Measurements from ENCODE around the gene CLASP1.
"Not testable (repeated sequence)": the region's sequence is repeated elsewhere in the genome, so short reads cannot be mapped to it uniquely, and the experiment has no call there.

Gene CLASP1

DNA sequence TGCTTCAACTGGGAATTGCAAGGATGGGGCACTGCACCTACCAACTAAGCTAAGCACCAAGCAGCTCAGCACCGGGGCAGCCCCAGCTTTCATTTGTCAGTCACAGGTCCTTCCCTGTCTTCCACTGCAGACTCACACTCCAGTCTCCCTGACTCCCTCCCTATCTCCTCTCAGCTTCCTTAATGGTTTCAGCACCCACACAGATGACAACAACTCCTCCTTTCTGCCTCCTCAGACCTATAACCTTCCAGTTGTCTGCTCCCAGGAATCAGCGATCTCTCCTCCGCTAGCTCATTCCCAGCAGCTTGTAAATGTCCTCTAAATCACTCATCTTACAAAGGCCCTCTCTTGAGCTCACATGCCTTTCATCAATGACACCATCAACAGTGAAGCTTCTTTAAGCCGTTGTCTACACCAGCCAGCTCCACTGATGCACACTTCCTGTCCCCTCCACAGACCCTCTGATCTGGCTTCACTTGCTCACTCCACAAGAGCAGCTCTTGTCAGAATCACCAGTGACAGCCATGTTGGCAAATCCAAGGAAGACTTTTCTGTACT, 32.1 kb downstream of the CLASP1 start:
- no peak for DNase-seq (ENCODE audit: low read depth in 1 of 2, low spot score in 1 of 2)

DNA sequence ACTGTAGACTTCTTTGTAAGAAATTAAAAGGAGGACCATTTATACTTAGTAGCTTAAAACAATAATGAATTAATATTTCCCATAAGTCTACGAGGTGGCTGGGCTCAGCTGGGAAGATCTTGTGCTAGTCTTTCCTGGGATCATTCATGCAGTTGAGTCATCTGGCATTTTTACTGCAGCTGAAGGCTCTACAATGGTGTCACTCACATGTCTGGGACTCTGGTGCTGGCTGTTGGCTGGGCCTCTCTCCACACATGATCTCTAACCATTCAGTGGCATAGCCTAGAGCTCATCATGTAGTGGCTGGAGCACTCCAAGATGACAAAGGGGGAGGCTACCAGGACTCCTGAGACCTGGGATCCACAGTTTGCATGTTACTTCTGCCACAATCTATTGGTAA, 35.5 kb downstream of the CLASP1 start:
- no peak for DNase-seq (ENCODE audit: low read depth in 1 of 2, low spot score in 1 of 2)

DNA sequence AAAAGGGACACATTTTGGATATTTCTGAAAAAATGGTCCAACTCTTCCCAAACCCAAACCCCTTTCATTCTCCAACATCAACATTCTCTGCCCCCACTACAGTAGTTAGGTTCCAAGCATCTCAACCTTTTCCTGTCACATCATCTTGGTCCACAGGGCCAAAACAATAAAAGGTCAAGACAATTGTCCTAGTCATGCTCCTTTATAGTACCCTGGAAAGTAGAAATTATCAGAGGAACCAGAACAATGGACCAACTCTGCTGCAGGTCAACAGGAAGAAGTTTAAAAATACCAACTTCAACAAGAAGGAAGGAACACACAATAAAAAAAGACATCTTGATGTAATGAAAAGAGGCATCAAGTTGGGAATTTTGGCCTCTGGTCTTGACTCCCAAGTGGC, 36.1 kb downstream of the CLASP1 start:
- no peak for DNase-seq (ENCODE audit: low read depth in 1 of 2, low spot score in 1 of 2)

DNA sequence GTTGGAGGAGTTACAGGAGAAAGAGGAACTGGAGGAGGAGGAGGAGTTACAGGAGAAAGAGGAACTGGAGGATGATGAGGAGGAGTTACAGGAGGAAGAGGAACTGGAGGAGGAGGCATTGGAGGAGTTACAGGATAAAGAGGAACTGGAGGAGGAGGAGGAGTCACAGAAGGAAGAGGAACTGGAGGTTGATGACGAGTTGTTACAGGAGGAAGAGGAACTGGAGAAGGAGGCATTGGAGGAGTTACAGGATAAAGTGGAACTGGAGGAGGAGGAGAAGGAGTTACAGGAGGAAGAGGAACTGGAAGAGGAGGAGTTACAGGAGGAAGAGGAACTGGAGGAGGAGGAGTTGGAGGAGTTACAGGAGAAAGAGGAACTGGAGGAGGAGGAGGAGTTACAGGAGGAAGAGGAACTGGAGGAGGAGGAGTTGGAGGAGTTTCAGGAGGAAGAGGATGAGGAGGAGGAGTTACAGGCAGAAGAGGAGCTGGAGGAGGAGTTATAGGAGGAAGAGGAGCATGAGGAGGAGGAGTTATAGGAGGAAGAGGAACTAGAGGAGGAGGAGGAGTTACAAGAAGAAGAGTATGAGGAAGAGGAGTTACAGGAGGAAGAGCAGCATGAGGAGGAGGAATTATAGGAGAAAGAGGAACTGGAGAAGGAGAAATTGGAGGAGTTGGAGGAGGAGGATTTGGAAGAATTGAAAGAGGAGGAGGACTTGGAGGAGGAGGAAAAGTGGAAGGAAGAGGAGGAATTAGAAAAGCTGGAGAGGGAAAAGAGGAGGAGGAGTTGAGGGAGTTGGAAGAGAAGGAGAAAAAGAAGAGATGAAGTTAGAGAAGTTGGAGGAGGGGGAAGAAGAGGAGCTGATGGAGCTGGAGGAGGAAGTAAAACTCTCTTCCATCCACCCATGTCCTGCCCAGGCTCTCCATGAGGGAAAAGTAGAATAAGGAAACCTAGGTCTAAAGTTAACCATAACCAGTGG, 37.2 kb downstream of the CLASP1 start:
- DNase-seq (ENCODE audit: low read depth in 1 of 2, low spot score in 1 of 2): no peak

DNA sequence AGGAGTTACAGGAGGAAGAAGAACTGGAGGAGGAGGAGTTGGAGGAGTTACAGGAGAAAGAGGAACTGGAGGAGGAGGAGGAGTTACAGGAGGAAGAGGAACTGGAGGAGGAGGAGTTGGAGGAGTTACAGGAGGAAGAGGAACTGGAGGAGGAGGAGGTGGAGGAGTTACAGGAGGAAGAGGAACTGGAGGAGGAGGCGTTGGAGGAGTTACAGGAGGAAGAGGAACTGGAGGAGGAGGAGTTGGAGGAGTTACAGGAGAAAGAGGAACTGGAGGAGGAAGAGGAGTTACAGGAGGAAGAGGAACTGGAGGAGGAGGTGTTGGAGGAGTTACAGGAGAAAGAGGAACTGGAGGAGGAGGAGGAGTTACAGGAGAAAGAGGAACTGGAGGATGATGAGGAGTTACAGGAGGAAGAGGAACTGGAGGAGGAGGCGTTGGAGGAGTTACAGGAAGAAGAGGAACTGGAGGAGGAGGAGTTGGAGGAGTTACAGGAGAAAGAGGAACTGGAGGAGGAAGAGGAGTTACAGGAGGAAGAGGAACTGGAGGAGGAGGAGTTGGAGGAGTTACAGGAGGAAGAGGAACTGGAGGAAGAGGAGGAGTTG, 38.1 kb downstream of the CLASP1 start:
- not testable (repeated sequence) for DNase-seq (ENCODE audit: low read depth in 1 of 2, low spot score in 1 of 2)

DNA sequence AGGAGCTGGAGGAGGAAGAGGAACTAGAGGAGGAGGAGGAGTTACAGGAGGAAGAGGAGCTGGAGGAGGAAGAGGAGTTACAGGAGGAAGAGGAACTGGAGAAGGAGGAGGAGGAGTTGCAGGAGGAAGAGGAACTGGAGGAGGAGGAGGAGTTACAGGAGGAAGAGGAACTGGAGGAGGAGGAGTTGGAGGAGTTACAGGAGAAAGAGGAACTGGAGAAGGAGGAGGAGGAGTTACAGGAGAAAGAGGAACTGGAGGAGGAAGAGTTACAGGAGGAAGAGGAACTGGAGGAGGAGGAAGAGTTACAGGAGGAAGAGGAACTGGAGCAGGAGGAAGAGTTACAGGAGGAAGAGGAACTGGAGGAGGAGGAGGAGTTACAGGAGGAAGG, 38.8 kb downstream of the CLASP1 start:
- DNase-seq (ENCODE audit: low read depth in 1 of 2, low spot score in 1 of 2): not testable (repeated sequence)

DNA sequence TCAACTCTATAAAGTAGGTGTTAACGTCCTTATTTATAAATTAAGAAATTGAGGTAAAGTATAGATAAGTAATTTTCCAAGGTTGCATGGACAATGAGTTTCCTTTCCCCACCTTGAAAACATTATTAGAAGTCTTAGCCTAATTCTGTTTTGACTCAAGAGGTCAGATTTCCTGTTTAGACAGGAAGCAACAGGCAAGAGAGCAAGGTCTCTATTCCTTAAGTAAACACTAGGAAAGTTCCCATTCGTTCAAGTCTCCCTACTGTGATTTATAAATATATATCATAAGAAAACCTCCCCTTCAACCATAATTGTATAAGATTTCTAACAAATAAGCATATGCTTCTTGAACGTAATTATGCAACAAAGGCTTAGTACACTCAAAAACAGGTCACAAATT, 40.3 kb downstream of the CLASP1 start:
- no peak for DNase-seq (ENCODE audit: low read depth in 1 of 2, low spot score in 1 of 2)

DNA sequence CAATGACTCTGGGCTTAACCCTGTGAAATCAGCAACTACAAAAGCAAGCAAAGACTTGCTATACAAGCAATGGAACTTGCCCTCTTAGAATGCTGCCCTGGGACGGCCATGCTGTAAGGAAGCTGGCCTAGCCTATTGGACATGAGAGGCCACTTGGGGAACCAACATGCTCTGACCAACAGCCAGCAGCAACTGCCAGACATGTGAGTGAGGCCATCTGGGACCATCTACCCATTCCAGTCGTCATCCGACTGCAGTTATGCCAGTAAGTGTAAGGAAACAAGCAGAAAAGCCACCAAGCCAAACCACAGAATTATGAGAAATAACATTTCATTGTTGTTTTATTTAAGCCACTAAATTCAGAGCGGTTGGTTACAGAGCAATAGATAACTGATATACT, 40.9 kb downstream of the CLASP1 start:
- no peak for DNase-seq (ENCODE audit: low read depth in 1 of 2, low spot score in 1 of 2)

DNA sequence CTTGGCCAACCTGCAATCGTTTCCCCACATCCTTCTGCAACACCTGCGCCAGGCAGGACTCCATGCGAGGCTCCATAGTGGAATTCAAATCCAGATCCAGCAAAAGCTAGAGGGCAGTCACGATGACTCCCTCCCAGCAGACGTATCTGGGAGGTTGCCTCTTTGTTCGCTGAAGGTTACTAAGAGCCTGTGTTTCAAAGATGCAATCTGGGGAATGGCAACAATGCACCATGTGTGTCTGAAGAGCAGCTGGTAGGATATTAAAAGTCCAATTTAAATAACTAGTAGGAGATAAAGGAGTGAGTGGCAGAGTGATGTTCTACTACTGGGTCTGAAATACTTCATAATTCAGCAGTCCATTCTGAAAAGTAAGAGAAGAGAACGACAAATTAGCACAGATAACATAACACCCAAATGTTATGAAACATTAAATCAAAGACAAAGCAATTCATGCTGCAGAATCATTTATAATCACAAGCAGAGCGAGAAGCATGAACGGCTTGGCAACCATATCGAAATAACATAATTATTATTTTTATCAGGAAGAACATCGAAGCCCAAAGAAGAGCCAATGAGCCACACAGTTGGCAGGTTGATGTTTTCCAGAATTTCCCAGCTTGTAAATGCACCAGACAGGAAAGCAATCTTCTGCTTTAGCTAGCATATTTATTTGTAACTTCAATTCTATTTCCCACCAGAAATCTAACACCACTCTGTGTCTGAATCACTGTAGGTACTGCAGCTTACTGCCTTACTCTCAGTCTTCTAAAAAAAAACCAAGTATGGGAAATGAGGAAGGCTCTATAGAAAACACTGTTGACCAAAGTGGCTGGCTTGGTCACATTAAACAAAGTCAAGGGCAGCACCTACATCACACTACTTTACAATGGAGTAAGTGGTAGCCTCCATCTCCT, 43.2 kb downstream of the CLASP1 start:
- DNase-seq (ENCODE audit: low read depth in 1 of 2, low spot score in 1 of 2): no peak

DNA sequence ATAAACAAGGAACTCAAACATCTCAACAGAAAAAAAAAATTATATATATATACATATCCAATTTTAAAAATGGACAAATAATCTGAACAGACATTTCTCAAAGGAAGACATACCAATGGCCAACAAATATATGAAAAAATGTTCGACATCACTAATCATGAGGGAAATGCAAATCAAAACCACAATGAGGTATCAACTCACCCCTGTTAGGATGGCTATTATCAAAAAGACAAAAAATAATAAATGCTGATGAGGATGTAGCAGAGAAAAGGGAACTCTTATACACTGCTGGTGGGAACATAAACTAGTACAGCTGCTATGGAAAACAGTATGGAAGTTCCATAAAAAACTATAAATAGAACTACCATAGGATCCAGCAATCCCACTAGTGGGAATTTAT, 46.1 kb downstream of the CLASP1 start:
- DNase-seq (ENCODE audit: low read depth in 1 of 2, low spot score in 1 of 2): no peak

DNA sequence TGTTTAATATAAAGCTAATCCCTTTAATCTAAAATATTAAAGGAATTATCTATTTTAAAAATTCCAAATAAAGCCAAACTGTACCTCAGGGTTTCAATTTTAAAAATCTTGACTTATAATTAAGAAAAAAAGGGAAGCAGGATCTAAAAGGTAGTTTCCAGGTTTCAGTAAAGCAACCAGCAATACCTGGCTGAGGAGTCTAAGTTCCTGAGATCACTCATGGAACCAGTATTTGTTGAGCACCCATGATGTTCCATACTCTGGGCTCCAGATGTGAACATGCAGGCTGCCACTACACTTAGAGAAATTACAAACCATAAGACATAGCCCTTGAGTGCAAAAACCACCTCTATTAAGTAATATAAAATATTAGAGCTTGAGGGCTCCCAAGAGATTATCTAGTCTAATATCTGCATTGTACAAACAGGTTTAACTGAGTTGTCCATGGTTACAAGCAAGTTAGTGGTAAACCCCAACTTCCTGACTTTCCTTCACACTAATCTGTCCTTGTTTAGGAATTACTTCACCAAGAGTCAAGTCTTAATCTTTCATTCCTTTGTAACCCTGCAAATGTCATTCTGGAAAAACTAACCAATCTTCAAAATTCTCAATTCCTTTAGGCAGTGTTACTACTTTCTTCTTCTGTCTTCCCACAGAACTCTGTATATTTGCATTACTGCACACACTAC, 49.2 kb downstream of the CLASP1 start:
- no peak for DNase-seq (ENCODE audit: low read depth in 1 of 2, low spot score in 1 of 2)

DNA sequence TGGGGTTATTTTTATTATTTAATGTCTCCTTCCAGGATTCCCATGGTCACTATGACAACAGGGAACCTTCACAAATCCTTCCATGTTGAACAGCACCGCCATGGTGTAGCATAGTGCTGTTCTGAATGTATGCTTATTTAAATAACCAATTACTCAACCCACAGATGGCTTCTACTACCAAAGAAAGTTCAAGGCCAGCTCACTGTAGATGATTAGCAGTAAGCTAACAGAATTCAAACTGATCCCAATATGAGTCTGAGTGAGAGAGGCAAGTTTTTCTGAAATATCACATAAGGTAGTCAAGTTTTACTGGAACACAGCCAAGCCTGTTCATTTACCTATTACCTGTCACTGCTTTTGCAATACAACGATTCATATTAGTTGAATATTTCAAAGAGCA, 51.2 kb downstream of the CLASP1 start:
- no peak for DNase-seq (ENCODE audit: low read depth in 1 of 2, low spot score in 1 of 2)

DNA sequence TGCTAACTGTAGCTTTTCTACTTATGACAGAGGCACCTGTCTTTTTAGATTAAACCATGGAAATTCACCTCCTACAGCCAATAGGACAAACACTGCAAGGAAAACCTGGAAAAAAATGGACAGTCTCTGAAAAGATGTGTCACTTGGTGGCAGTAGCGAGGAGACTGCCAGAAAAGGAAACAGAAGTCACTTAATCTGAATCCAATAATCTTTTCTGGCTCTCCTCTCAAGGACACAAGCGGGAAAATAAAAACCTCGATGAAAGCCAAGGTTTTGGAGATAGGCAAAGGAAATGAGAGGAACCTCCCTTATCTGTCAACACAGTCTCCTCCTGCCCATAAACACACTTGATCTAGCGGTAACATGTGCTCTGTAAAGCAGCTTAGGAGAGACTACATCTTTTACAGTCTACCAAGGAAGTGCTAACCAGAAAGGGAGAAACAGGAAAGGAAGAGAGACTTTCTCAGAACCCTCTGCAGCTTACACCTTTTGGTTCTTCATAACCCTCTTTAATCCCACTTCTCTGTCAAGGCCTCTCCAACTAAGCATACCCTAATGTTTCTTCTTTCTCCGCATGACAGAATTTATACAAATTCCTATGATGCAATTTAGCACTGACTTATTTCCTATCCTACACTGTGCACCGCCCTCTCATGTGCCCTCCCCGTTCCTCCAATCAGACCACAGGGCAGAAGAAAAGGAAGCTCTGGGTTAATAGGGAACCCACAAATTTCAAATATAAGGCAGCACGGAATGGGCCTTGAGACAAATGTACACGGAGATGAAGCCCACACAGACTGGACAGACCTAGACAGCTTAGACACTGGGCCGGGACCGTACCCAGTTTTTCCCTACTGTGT, 52.8 kb downstream of the CLASP1 start:
- DNase-seq (ENCODE audit: low read depth in 1 of 2, low spot score in 1 of 2): no peak

DNA sequence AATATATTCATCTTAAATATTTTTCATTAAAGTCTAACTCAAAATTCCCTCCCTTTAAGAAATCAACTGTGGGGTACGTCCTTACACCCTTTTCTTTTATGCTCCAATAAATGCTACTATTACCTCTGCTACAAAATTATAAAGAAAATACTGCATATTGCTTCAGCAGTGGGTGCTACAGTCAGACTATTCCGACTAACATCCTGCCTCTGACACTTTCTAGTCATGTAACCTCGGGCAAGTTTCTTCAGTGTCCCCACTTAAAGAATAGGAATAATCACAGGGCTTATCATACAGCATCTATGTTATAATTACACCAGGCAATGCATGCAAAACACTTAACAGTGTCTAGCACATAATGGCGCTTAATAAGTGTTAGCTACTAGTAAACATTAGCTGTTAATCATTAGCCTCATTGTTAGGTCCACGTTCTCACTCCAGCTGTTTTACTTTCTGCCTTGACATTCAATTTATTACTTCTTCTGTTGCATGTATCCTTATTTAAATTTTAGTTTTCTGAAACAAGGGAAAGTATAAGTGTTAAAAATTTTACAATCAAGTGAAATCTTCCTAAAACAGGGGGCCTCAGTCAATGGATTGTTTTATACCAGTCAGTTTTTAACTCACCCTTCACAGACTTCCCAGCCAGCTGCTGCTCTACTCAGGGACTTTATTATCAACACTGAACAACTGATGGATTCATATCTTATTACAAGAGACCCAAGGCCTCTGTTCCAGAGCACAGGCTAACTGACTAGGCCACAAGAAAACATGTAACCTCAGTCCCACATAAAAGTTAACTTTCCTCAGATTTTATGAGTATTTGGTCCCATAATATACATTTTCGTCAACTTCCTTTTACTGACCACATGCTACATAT, 54.0 kb downstream of the CLASP1 start:
- no peak for DNase-seq (ENCODE audit: low read depth in 1 of 2, low spot score in 1 of 2)

DNA sequence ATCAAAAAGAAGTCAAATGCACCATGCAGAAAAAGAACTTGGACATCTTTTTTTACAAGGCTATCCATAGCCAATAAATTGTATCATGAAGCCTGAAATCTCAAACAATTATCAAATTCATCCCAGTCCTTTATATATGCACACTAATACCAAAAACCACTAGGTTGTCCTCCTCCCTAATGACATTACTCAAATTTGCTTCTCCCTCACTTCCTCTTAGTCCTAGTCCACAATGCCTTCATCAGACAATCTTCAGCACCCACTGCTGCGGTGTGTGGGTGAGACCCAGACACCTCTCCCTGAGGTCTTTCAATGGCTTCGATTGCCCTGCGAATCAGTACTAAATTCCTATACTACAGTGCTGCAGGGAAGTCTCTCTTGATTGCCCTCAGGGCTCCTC, 58.1 kb downstream of the CLASP1 start:
- no peak for DNase-seq (ENCODE audit: low read depth in 1 of 2, low spot score in 1 of 2)

DNA sequence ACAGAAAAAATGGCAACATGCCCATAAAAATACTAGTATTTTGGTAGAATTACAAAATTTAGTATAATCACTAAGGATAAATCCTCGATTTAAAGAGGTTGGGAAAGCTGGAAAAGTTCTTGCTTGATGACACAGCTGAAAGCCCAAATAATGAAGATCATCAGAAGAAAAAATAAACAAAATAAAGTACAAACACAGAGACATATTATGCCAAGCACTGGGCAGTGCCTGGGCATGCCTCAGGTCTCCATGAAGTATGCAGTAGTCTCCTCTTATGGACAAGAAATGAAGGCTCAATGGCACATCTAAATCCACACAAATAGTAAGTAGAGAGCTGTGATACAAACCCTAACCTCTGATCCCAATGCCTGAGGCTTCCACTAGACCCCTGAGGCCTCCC, 60.9 kb downstream of the CLASP1 start:
- DNase-seq (ENCODE audit: low read depth in 1 of 2, low spot score in 1 of 2): no peak

DNA sequence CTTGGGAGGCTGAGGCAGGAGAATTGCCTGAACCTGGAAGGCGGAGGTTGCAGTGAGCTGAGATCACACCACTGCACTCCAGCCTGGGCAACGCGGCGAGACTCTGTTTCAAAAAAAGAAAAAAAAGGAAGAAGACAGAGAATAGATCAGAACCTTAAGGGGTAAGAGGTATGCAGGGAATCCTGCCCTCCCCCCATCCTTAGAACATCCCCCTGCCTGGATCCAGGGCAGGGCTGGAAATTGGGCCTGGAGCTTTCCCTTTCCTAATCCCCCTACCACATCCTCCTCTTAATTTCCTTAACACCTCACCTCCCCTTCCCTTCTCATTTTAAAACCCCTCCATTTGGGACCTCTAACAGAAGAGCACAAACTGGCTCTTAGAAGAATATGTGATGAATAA, 62.1 kb downstream of the CLASP1 start:
- DNase-seq (ENCODE audit: low read depth in 1 of 2, low spot score in 1 of 2): no peak

DNA sequence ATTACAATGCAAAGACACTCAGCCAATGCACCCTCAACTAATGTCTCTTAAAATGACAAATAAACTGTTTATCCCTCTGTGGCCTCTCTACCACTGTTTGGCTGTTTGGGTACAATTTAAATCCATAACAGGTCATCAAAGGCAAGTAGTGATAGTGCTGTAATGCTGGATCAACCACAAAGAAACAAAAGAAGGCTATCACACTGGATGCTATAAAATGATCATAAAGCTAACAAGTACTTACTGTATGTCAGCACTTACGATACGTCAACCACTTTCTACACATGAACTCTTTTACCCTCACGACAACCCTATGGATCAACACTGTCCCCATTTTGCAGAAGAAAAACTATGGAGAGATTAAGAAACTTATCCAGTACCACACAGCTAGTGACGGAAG, 64.5 kb downstream of the CLASP1 start:
- no peak for DNase-seq (ENCODE audit: low read depth in 1 of 2, low spot score in 1 of 2)

DNA sequence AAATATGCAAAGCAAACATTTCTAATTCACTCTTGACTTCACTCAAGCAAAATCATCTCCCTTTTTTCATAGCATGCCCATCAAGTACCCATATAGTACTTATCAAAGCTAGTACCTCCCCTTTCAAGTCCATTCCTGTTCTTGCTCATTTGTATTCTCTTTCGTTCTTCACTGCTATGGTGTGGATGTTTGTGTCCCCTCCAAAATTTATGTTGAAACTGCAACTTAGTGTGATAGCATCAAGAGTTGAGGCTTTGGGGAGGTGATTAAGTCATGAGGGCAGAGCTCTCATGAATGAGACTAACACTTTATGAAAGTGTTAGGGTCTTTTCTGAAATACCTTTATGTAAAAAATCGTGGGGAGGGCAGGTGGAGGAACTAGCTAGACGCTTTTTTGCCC, 65.7 kb downstream of the CLASP1 start:
- no peak for DNase-seq (ENCODE audit: low read depth in 1 of 2, low spot score in 1 of 2)
